ENCODE measurements around the gene JAZF1.

Gene JAZF1

GRCh38 chr7:28170701-28171100 is 9.9 kb downstream of the JAZF1 start:
- in situ Hi-C loops (cut with HindIII; ENCODE audit: low pct_ligation_motif_present, low sequenced_read_pairs): no loop called here
- no peak for DNase-seq
- Histone ChIP-seq H3K27ac (no peak overlapping the region), H3K27me3 (replicated peaks) (no peaks in the 10 kb centered on the region), H3K4me3 (ENCODE audit: low read depth, low read length) (no peak overlapping the region), H3K36me3 (replicated peaks) (no peaks in the 10 kb centered on the region)
- TF ChIP-seq CTCF (IDR thresholded peaks at IDR 0.05; ENCODE audit: low read depth, low read length, missing control alignments): no peak

GRCh38 chr7:28169230-28169629 is 11.4 kb downstream of the JAZF1 start:
- TF ChIP-seq CTCF (IDR thresholded peaks at IDR 0.05; ENCODE audit: low read depth, low read length, missing control alignments): no peak
- in situ Hi-C loops (cut with HindIII; ENCODE audit: low pct_ligation_motif_present, low sequenced_read_pairs): no loop called here
- H3K27me3 ChIP-seq (replicated peaks): no peaks in the 10 kb centered on the region
- H3K36me3 ChIP-seq (replicated peaks): no peaks in the 10 kb centered on the region
- H3K4me3 ChIP-seq (ENCODE audit: low read depth, low read length): no peak overlapping the region
- DNase-seq: no peak
- H3K27ac ChIP-seq: no peak overlapping the region

- DNase-seq: no peak
- in situ Hi-C loops (cut with HindIII; ENCODE audit: low pct_ligation_motif_present, low sequenced_read_pairs): no loop called here
- no peak overlapping the region for H3K27ac ChIP-seq
- no peaks in the 10 kb centered on the region for H3K27me3 ChIP-seq (replicated peaks)
- no peak overlapping the region for H3K4me3 ChIP-seq (ENCODE audit: low read depth, low read length)
- H3K36me3 ChIP-seq (replicated peaks): no peaks in the 10 kb centered on the region
- TF ChIP-seq CTCF (IDR thresholded peaks at IDR 0.05; ENCODE audit: low read depth, low read length, missing control alignments): no peak
Observed at GRCh38 chr7:28168393-28169158, 12.0 kb downstream of the JAZF1 start.

- no peak for TF ChIP-seq CTCF (IDR thresholded peaks at IDR 0.05; ENCODE audit: low read depth, low read length, missing control alignments)
- in situ Hi-C loops (cut with HindIII; ENCODE audit: low pct_ligation_motif_present, low sequenced_read_pairs): no loop called here
- Histone ChIP-seq H3K4me3 (ENCODE audit: low read depth, low read length) (no peak overlapping the region), H3K27me3 (replicated peaks) (no peaks in the 10 kb centered on the region), H3K36me3 (replicated peaks) (no peaks in the 10 kb centered on the region), H3K27ac (peak overlapping the region; percentile 79)
- DNase-seq: no peak
Observed at GRCh38 chr7:28166982-28167715, 13.4 kb downstream of the JAZF1 start.

- Histone ChIP-seq H3K27ac (peak overlapping the region; percentile 79), H3K4me3 (ENCODE audit: low read depth, low read length) (no peak overlapping the region)
- DNase-seq: no peak
Observed at GRCh38 chr7:28165961-28166955, 14.3 kb downstream of the JAZF1 start.

More at GRCh38 chr7:28165961-28166955, 14.3 kb downstream of the JAZF1 start:
- Histone ChIP-seq H3K36me3 (replicated peaks) (no peaks in the 10 kb centered on the region), H3K27me3 (replicated peaks) (no peaks in the 10 kb centered on the region)
- in situ Hi-C loops (cut with HindIII; ENCODE audit: low pct_ligation_motif_present, low sequenced_read_pairs): no loop called here
- TF ChIP-seq CTCF (IDR thresholded peaks at IDR 0.05; ENCODE audit: low read depth, low read length, missing control alignments): no peak

All from brain microvascular endothelial cell (primary cell).